ENCODE results near the gene FLOT1.

Gene FLOT1

GRCh38 chr6:30743099-30744053 lies 889 bp upstream of the FLOT1 start:
- Histone ChIP-seq H3K79me2 (ENCODE audit: control insufficient read depth, insufficient read depth, low read length, unreplicated experiment) (peaks cover 40% of the 10 kb centered on the region), H3K27ac (ENCODE audit: low read depth, low read length) (peak overlapping the region; percentile 95), H3K36me3 (ENCODE audit: insufficient read depth, low read length) (peaks cover 20% of the 10 kb centered on the region; the same call in 1 of the 2 replicates), H2AFZ (ENCODE audit: low read length, unreplicated experiment) (no peak overlapping the region), H3K27me3 (ENCODE audit: insufficient read depth, low read length) (no peaks in the 10 kb centered on the region), H3K4me3 (ENCODE audit: low read depth, low read length) (peak overlapping the region; percentile 92), H3K4me1 (ENCODE audit: control insufficient read depth, insufficient read depth, low read length, unreplicated experiment) (peaks cover 32% of the 10 kb centered on the region)

DNA sequence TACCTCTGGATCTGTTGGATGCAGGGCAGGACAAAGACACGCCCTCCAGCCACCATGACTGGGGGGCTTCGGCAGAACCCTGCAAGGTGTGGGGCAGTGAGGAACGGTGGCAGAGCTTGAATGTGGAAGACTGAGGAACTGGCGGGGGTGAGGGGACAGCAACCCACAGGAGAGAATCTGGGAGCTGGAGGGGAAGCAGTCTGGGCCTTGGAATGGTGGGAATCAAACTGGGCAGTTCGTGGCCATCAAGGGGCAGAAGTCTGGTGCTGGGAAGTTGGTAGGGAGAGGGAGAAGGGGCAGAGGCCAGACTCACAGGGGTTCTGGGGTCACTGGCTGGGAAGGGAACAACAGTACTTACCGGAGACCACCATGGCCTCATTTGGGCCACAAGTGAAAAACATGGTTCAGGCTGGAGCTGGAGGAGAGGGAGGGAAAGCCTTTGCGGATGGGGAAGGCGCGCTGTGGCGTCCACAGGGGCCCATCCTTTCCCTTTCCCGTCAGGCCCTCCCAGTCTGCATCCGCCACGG lies 635 bp downstream of the FLOT1 start:
- peak overlapping the region; percentile 92 for H3K4me3 ChIP-seq (ENCODE audit: low read depth, low read length)
- H3K36me3 ChIP-seq (ENCODE audit: insufficient read depth, low read length): peaks cover 30% of the 10 kb centered on the region; the same call in 1 of the 2 replicates
- peaks cover 18% of the 10 kb centered on the region for H3K4me1 ChIP-seq (ENCODE audit: control insufficient read depth, insufficient read depth, low read length, unreplicated experiment)
- H3K79me2 ChIP-seq (ENCODE audit: control insufficient read depth, insufficient read depth, low read length, unreplicated experiment): peaks cover 47% of the 10 kb centered on the region
- H3K27me3 ChIP-seq (ENCODE audit: insufficient read depth, low read length): no peaks in the 10 kb centered on the region
- H2AFZ ChIP-seq (ENCODE audit: low read length, unreplicated experiment): no peak overlapping the region
- H3K27ac ChIP-seq (ENCODE audit: low read depth, low read length): peak overlapping the region; percentile 95

GRCh38 chr6:30741063-30741779 lies 1.3 kb downstream of the FLOT1 start:
- Histone ChIP-seq H3K36me3 (ENCODE audit: insufficient read depth, low read length) (peaks cover 30% of the 10 kb centered on the region; the same call in 1 of the 2 replicates), H3K4me1 (ENCODE audit: control insufficient read depth, insufficient read depth, low read length, unreplicated experiment) (peaks cover 18% of the 10 kb centered on the region), H3K27ac (ENCODE audit: low read depth, low read length) (peak overlapping the region; percentile 95)

GRCh38 chr6:30740540-30740870 lies 2.0 kb downstream of the FLOT1 start:
- Histone ChIP-seq H3K27ac (ENCODE audit: low read depth, low read length) (peak overlapping the region; percentile 33), H3K79me2 (ENCODE audit: control insufficient read depth, insufficient read depth, low read length, unreplicated experiment) (peaks cover 47% of the 10 kb centered on the region), H3K27me3 (ENCODE audit: insufficient read depth, low read length) (no peaks in the 10 kb centered on the region), H3K36me3 (ENCODE audit: insufficient read depth, low read length) (peaks cover 34% of the 10 kb centered on the region; the same call in 1 of the 2 replicates), H3K4me1 (ENCODE audit: control insufficient read depth, insufficient read depth, low read length, unreplicated experiment) (peaks cover 18% of the 10 kb centered on the region), H3K4me3 (ENCODE audit: low read depth, low read length) (0 out of 2 replicates have a peak overlapping the region, but pooled peaks have one; percentile 24), H2AFZ (ENCODE audit: low read length, unreplicated experiment) (no peak overlapping the region)

More at GRCh38 chr6:30741063-30741779, 1.3 kb downstream of the FLOT1 start:
- H3K79me2 ChIP-seq (ENCODE audit: control insufficient read depth, insufficient read depth, low read length, unreplicated experiment): peaks cover 47% of the 10 kb centered on the region
- no peaks in the 10 kb centered on the region for H3K27me3 ChIP-seq (ENCODE audit: insufficient read depth, low read length)
- H3K4me3 ChIP-seq (ENCODE audit: low read depth, low read length): peak overlapping the region; percentile 92
- no peak overlapping the region for H2AFZ ChIP-seq (ENCODE audit: low read length, unreplicated experiment)

- peaks cover 39% of the 10 kb centered on the region for H3K79me2 ChIP-seq (ENCODE audit: control insufficient read depth, insufficient read depth, low read length, unreplicated experiment)
- peaks cover 18% of the 10 kb centered on the region for H3K4me1 ChIP-seq (ENCODE audit: control insufficient read depth, insufficient read depth, low read length, unreplicated experiment)
- H3K27me3 ChIP-seq (ENCODE audit: insufficient read depth, low read length): no peaks in the 10 kb centered on the region
- H2AFZ ChIP-seq (ENCODE audit: low read length, unreplicated experiment): no peak overlapping the region
- peaks cover 28% of the 10 kb centered on the region; the same call in 1 of the 2 replicates for H3K36me3 ChIP-seq (ENCODE audit: insufficient read depth, low read length)
- no peak overlapping the region for H3K4me3 ChIP-seq (ENCODE audit: low read depth, low read length)
- no peak overlapping the region for H3K27ac ChIP-seq (ENCODE audit: low read depth, low read length)
Observed at GRCh38 chr6:30738532-30738931, 4.0 kb downstream of the FLOT1 start.

- Histone ChIP-seq H3K27me3 (ENCODE audit: insufficient read depth, low read length) (no peaks in the 10 kb centered on the region), H3K4me3 (ENCODE audit: low read depth, low read length) (no peak overlapping the region), H3K36me3 (ENCODE audit: insufficient read depth, low read length) (peaks cover 21% of the 10 kb centered on the region; the same call in 1 of the 2 replicates), H2AFZ (ENCODE audit: low read length, unreplicated experiment) (no peak overlapping the region), H3K27ac (ENCODE audit: low read depth, low read length) (no peak overlapping the region), H3K79me2 (ENCODE audit: control insufficient read depth, insufficient read depth, low read length, unreplicated experiment) (peaks cover 19% of the 10 kb centered on the region), H3K4me1 (ENCODE audit: control insufficient read depth, insufficient read depth, low read length, unreplicated experiment) (peaks cover 13% of the 10 kb centered on the region)
Observed at GRCh38 chr6:30735668-30736314, 6.7 kb downstream of the FLOT1 start.

GRCh38 chr6:30732237-30732943 lies 10.1 kb downstream of the FLOT1 start:
- H3K79me2 ChIP-seq (ENCODE audit: control insufficient read depth, insufficient read depth, low read length, unreplicated experiment): no peaks in the 10 kb centered on the region
- H3K36me3 ChIP-seq (ENCODE audit: insufficient read depth, low read length): peaks cover 8% of the 10 kb centered on the region; the same call in 1 of the 2 replicates
- no peak overlapping the region for H3K27ac ChIP-seq (ENCODE audit: low read depth, low read length)
- H3K27me3 ChIP-seq (ENCODE audit: insufficient read depth, low read length): no peaks in the 10 kb centered on the region
- H3K4me3 ChIP-seq (ENCODE audit: low read depth, low read length): no peak overlapping the region
- H3K4me1 ChIP-seq (ENCODE audit: control insufficient read depth, insufficient read depth, low read length, unreplicated experiment): peaks cover 8% of the 10 kb centered on the region
- no peak overlapping the region for H2AFZ ChIP-seq (ENCODE audit: low read length, unreplicated experiment)

DNA sequence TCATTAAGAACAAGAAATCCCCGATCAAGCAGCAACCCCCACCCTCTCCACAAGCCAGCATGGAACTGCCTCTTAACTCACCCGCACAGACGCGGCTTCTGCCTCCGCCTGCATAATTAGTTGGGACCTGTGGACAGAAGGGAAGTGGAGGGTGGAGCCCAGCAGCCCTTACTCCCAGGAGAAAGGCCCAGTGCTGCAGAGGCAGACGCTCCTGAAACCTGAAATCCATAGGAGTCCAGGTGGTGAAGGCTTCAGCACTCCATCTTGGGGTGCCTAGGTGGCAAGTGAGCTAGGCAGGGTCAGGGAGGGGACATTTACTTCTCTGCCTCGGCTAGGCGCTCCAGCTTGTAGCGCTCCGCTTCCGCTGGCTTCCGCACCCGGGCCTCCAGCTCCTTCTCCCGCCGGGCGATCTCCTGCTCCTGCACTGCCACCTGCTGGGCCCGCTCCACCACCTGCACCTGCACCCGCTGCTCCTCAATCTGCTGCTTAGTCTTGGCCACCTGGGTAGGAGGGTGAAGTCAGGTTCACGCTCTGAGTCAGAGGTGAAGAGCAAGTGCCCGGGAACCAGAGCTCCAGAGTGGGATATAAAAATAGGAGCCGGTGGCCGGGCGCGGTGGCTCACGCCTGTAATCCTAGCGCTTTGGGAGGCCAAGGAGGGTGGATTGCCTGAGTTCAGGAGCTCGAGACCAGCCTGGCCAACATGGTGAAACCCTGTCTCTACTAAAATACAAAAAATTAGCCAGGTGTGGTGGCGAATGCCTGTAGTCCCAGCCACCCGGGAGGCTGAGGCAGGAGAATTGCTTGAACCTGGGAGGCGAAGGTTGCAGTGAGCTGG lies 11.7 kb downstream of the FLOT1 start:
- no peak overlapping the region for H2AFZ ChIP-seq (ENCODE audit: low read length, unreplicated experiment)
- no peaks in the 10 kb centered on the region for H3K27me3 ChIP-seq (ENCODE audit: insufficient read depth, low read length)
- H3K79me2 ChIP-seq (ENCODE audit: control insufficient read depth, insufficient read depth, low read length, unreplicated experiment): no peaks in the 10 kb centered on the region
- peaks cover 7% of the 10 kb centered on the region; the same call in 1 of the 2 replicates for H3K36me3 ChIP-seq (ENCODE audit: insufficient read depth, low read length)
- H3K4me1 ChIP-seq (ENCODE audit: control insufficient read depth, insufficient read depth, low read length, unreplicated experiment): peaks cover 12% of the 10 kb centered on the region
- no peak overlapping the region for H3K4me3 ChIP-seq (ENCODE audit: low read depth, low read length)
- no peak overlapping the region for H3K27ac ChIP-seq (ENCODE audit: low read depth, low read length)

GRCh38 chr6:30727920-30728553 lies 14.4 kb downstream of the FLOT1 start:
- H3K79me2 ChIP-seq (ENCODE audit: control insufficient read depth, insufficient read depth, low read length, unreplicated experiment): peaks cover 19% of the 10 kb centered on the region
- H3K36me3 ChIP-seq (ENCODE audit: insufficient read depth, low read length): peaks cover 20% of the 10 kb centered on the region

More at GRCh38 chr6:30727920-30728553, 14.4 kb downstream of the FLOT1 start:
- H2AFZ ChIP-seq (ENCODE audit: low read length, unreplicated experiment): no peak overlapping the region
- H3K4me3 ChIP-seq (ENCODE audit: low read depth, low read length): no peak overlapping the region
- H3K4me1 ChIP-seq (ENCODE audit: control insufficient read depth, insufficient read depth, low read length, unreplicated experiment): peaks cover 36% of the 10 kb centered on the region
- H3K27ac ChIP-seq (ENCODE audit: low read depth, low read length): peak overlapping the region; percentile 59
- no peaks in the 10 kb centered on the region for H3K27me3 ChIP-seq (ENCODE audit: insufficient read depth, low read length)
